ENCODE measurements around the gene RCAN2. TPM values are rescaled to one million over a fixed set of nuclear protein-coding genes. Genes with fewer than 3 reads are reported as not detected.

The RCAN2 gene
- total RNA-seq, 1 experiment from 2014 or later = 0.05 TPM

DNA sequence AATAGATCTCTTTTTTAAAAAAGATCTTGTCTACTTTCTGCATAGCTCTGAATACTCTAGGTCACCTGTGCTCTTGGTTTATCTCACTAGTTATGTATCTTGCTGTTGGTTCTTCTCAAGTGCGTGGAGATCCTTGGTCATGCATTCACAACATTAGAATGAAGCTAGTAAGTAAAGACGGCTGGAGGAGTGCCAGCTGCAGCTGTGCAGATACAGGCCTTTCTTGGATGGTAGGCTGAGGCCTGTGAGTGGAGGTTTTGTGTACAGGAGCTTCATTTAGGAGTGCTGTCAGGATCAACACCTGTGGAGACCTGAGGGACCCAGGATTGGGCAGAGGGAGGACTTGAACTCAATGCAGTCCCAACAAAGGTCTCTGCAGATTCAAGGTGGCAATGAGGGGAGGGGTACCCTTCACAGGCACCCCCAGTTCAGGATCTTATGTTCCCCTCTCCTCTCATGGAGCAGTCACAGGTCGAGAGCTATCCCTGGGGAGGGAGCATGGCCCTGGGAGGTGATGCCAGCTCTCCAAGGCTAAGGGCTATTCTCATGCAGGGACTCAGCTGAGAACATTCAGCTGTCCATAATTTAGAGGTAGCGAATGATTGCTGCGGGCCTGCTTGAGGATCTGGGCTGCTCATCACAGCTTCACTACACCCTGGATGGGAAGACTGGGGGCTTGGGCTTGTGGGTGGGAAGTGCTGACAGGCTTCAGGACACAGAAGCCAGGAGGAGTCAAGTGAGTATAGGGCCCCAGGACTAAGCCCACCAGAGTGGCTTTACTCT is 221.6 kb downstream of the RCAN2 start:
- ChIA-PET POLR2A (interaction anchor here (0.9 kb wide), 1 partner anchor 14 kb away, joined by 3 read pairs; no protein-coding TSS in a partner anchor), CTCF (no interaction called here)
- Histone ChIP-seq H3K4me3 (ENCODE audit: low read depth in 2 of 2, low read length in 2 of 2) (no peak overlapping the region), H3K36me3 (ENCODE audit: control insufficient read depth, insufficient read depth, low read length) (no peaks in the 10 kb centered on the region), H3K27ac (ENCODE audit: low read length) (no peak overlapping the region), H3K27me3 (ENCODE audit: control insufficient read depth, insufficient read depth, low read length) (no peaks in the 10 kb centered on the region; the same call in 1 of the 2 replicates), H3K4me1 (ENCODE audit: control insufficient read depth, insufficient read depth, low read length) (no peaks in the 10 kb centered on the region), H3K9me3 (ENCODE audit: control insufficient read depth, insufficient read depth, low read depth, low read length) (no peaks in the 10 kb centered on the region)
- no peak for DNase-seq (ENCODE audit: low read depth, low spot score)
- no TSS peak for BruUV-seq (replicated peaks)
- TF ChIP-seq SIN3A (IDR thresholded peaks at IDR 0.05; ENCODE audit: borderline replicate concordance, insufficient read depth, low read depth, low read length) (no peak), TCF7L2 (IDR thresholded peaks at IDR 0.05; ENCODE audit: low read depth, low read length) (no peak), POLR2AphosphoS5 (IDR thresholded peaks at IDR 0.05; ENCODE audit: low read depth, low read length) (no peak)
- TF ChIP-seq, protein P1, sequence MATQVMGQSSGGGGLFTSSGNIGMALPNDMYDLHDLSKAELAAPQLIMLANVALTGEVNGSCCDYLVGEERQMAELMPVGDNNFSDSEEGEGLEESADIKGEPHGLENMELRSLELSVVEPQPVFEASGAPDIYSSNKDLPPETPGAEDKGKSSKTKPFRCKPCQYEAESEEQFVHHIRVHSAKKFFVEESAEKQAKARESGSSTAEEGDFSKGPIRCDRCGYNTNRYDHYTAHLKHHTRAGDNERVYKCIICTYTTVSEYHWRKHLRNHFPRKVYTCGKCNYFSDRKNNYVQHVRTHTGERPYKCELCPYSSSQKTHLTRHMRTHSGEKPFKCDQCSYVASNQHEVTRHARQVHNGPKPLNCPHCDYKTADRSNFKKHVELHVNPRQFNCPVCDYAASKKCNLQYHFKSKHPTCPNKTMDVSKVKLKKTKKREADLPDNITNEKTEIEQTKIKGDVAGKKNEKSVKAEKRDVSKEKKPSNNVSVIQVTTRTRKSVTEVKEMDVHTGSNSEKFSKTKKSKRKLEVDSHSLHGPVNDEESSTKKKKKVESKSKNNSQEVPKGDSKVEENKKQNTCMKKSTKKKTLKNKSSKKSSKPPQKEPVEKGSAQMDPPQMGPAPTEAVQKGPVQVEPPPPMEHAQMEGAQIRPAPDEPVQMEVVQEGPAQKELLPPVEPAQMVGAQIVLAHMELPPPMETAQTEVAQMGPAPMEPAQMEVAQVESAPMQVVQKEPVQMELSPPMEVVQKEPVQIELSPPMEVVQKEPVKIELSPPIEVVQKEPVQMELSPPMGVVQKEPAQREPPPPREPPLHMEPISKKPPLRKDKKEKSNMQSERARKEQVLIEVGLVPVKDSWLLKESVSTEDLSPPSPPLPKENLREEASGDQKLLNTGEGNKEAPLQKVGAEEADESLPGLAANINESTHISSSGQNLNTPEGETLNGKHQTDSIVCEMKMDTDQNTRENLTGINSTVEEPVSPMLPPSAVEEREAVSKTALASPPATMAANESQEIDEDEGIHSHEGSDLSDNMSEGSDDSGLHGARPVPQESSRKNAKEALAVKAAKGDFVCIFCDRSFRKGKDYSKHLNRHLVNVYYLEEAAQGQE (IDR thresholded peaks at IDR 0.05; ENCODE audit: insufficient read depth in 1 of 2, low read depth in 2 of 2, low read length in 1 of 2) = no peak
- TF ChIP-seq, protein P2, sequence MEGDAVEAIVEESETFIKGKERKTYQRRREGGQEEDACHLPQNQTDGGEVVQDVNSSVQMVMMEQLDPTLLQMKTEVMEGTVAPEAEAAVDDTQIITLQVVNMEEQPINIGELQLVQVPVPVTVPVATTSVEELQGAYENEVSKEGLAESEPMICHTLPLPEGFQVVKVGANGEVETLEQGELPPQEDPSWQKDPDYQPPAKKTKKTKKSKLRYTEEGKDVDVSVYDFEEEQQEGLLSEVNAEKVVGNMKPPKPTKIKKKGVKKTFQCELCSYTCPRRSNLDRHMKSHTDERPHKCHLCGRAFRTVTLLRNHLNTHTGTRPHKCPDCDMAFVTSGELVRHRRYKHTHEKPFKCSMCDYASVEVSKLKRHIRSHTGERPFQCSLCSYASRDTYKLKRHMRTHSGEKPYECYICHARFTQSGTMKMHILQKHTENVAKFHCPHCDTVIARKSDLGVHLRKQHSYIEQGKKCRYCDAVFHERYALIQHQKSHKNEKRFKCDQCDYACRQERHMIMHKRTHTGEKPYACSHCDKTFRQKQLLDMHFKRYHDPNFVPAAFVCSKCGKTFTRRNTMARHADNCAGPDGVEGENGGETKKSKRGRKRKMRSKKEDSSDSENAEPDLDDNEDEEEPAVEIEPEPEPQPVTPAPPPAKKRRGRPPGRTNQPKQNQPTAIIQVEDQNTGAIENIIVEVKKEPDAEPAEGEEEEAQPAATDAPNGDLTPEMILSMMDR (IDR thresholded peaks at IDR 0.05) = no peak
- in situ Hi-C loops (cut with HindIII; ENCODE audit: low pct_unique_long_range_greater_than_20kb, low sequenced_read_pairs) = no loop called here
- intact Hi-C loops (cut with micrococcal nuclease; ENCODE audit: unreplicated experiment) = no loop called here
- ATAC-seq = no peak

DNA sequence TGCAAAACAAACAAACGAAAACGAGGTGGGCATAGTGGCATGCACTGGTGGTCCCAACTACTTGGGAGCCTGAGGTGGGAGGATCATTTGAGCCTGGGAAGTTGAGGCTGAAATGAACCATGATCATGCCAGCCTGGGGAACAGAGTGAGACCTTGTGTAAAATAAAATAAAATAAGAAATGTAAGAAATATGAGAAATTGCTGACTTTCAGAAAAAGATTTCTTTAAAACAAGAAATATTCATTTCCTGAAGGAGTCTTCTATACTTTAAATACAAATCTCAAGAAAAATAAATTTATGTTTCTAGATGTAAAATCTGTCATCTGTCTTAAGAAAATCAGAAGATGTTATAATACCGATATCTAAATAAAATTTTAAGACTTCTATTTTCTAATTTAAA is 223.7 kb downstream of the RCAN2 start:
- TF ChIP-seq, protein P1 (IDR thresholded peaks at IDR 0.05; ENCODE audit: insufficient read depth in 1 of 2, low read depth in 2 of 2, low read length in 1 of 2) = no peak
- no TSS peak for BruUV-seq (replicated peaks)
- no peak for ATAC-seq
- no peaks in the 10 kb centered on the region for H3K9me3 ChIP-seq (ENCODE audit: control insufficient read depth, insufficient read depth, low read depth, low read length)
- ChIA-PET CTCF (no interaction called here), POLR2A (no interaction called here)
- H3K4me1 ChIP-seq (ENCODE audit: control insufficient read depth, insufficient read depth, low read length) = no peaks in the 10 kb centered on the region
- H3K4me3 ChIP-seq (ENCODE audit: low read depth in 2 of 2, low read length in 2 of 2) = no peak overlapping the region
- no peak for DNase-seq (ENCODE audit: low read depth, low spot score)
- no peak overlapping the region for H3K27ac ChIP-seq (ENCODE audit: low read length)
- in situ Hi-C loops (cut with HindIII; ENCODE audit: low pct_unique_long_range_greater_than_20kb, low sequenced_read_pairs) = no loop called here
- no peaks in the 10 kb centered on the region; the same call in 1 of the 2 replicates for H3K27me3 ChIP-seq (ENCODE audit: control insufficient read depth, insufficient read depth, low read length)
- intact Hi-C loops (cut with micrococcal nuclease; ENCODE audit: unreplicated experiment) = no loop called here
- no peaks in the 10 kb centered on the region for H3K36me3 ChIP-seq (ENCODE audit: control insufficient read depth, insufficient read depth, low read length)
